ENCODE results near the gene COPS7A. TPM values are rescaled to one million over a fixed set of nuclear protein-coding genes. Genes with fewer than 3 reads are reported as not detected.
A peak's percentile ranks its signal among the peaks of the same experiment; 100 is the strongest.
"Not testable (repeated sequence)": the region's sequence is repeated elsewhere in the genome, so short reads cannot be mapped to it uniquely, and the experiment has no call there.

COPS7A gene
- total RNA-seq, 1 experiment from 2014 or later, result 39.2 TPM

- Histone ChIP-seq H3K79me2 (ENCODE audit: low read length) (no peaks in the 10 kb centered on the region), H3K36me3 (ENCODE audit: insufficient read depth, low read length) (peaks cover 2% of the 10 kb centered on the region; the same call in 1 of the 2 replicates), H3K27me3 (ENCODE audit: low read length) (no peaks in the 10 kb centered on the region), H3K9ac (ENCODE audit: low read length) (no peak overlapping the region), H3K4me2 (ENCODE audit: low read depth, low read length, poor library complexity, severe bottlenecking) (no peak overlapping the region), H2AFZ (ENCODE audit: low read length) (no peak overlapping the region), H3K9me2 (replicated peaks; ENCODE audit: insufficient read depth, low read length) (no peaks in the 10 kb centered on the region), H3K27ac (ENCODE audit: low read length) (no peak overlapping the region), H3K4me3 (ENCODE audit: low read length) (no peak overlapping the region), H3K4me1 (ENCODE audit: low read length) (peaks cover 22% of the 10 kb centered on the region), H4K20me1 (ENCODE audit: insufficient read depth, low read depth, low read length) (0 out of 2 replicates have a peak, but pooled peaks cover 4% of the 10 kb centered on the region), H3K9me3 (ENCODE audit: low read length) (no peaks in the 10 kb centered on the region)
- no peak for DNase-seq
These were observed 10.9 kb downstream of the COPS7A start for GRCh38 chr12:6734506-6735387.

- no peaks in the 10 kb centered on the region for H3K36me3 ChIP-seq (ENCODE audit: insufficient read depth, low read length)
- peaks cover 14% of the 10 kb centered on the region for H3K4me1 ChIP-seq (ENCODE audit: low read length)
- 0 out of 2 replicates have a peak, but pooled peaks cover 4% of the 10 kb centered on the region for H4K20me1 ChIP-seq (ENCODE audit: insufficient read depth, low read depth, low read length)
- no peak overlapping the region; the same call in 1 of the 2 replicates for H3K9ac ChIP-seq (ENCODE audit: low read length)
- H3K27me3 ChIP-seq (ENCODE audit: low read length), result no peaks in the 10 kb centered on the region
- H3K4me2 ChIP-seq (ENCODE audit: low read depth, low read length, poor library complexity, severe bottlenecking), result no peak overlapping the region
- H3K27ac ChIP-seq (ENCODE audit: low read length), result no peak overlapping the region
- no peak overlapping the region for H2AFZ ChIP-seq (ENCODE audit: low read length)
- H3K9me3 ChIP-seq (ENCODE audit: low read length), result no peaks in the 10 kb centered on the region
- no peak overlapping the region for H3K4me3 ChIP-seq (ENCODE audit: low read length)
- H3K79me2 ChIP-seq (ENCODE audit: low read length), result no peaks in the 10 kb centered on the region
- H3K9me2 ChIP-seq (replicated peaks; ENCODE audit: insufficient read depth, low read length), result no peaks in the 10 kb centered on the region
- DNase-seq, result peak; percentile 67
These were observed 11.8 kb downstream of the COPS7A start for GRCh38 chr12:6735448-6736191.

- no peaks in the 10 kb centered on the region for H3K9me2 ChIP-seq (replicated peaks; ENCODE audit: insufficient read depth, low read length)
- H3K27ac ChIP-seq (ENCODE audit: low read length), result no peak overlapping the region
- H3K27me3 ChIP-seq (ENCODE audit: low read length), result no peaks in the 10 kb centered on the region
- H3K4me3 ChIP-seq (ENCODE audit: low read length), result no peak overlapping the region
- DNase-seq, result no peak
- no peaks in the 10 kb centered on the region for H3K79me2 ChIP-seq (ENCODE audit: low read length)
- H3K36me3 ChIP-seq (ENCODE audit: insufficient read depth, low read length), result no peaks in the 10 kb centered on the region
- H2AFZ ChIP-seq (ENCODE audit: low read length), result no peak overlapping the region
- peaks cover 10% of the 10 kb centered on the region for H3K4me1 ChIP-seq (ENCODE audit: low read length)
- H3K9me3 ChIP-seq (ENCODE audit: low read length), result no peaks in the 10 kb centered on the region
- no peak overlapping the region for H3K9ac ChIP-seq (ENCODE audit: low read length)
- H4K20me1 ChIP-seq (ENCODE audit: insufficient read depth, low read depth, low read length), result 0 out of 2 replicates have a peak, but pooled peaks cover 4% of the 10 kb centered on the region
- H3K4me2 ChIP-seq (ENCODE audit: low read depth, low read length, poor library complexity, severe bottlenecking), result no peak overlapping the region
These were observed 12.9 kb downstream of the COPS7A start for GRCh38 chr12:6736754-6737153.

- H2AFZ ChIP-seq (ENCODE audit: low read length); H3K79me2 ChIP-seq (ENCODE audit: low read length); H3K36me3 ChIP-seq (ENCODE audit: insufficient read depth, low read length); H3K9me2 ChIP-seq (replicated peaks; ENCODE audit: insufficient read depth, low read length); H3K27me3 ChIP-seq (ENCODE audit: low read length); H3K27ac ChIP-seq (ENCODE audit: low read length); H4K20me1 ChIP-seq (ENCODE audit: insufficient read depth, low read depth, low read length); H3K4me2 ChIP-seq (ENCODE audit: low read depth, low read length, poor library complexity, severe bottlenecking); H3K9me3 ChIP-seq (ENCODE audit: low read length); H3K4me3 ChIP-seq (ENCODE audit: low read length); H3K9ac ChIP-seq (ENCODE audit: low read length); DNase-seq: not testable (repeated sequence)
- H3K4me1 ChIP-seq (ENCODE audit: low read length), result peaks cover 11% of the 10 kb centered on the region
These were observed 18.2 kb downstream of the COPS7A start for GRCh38 chr12:6742080-6742479.

- DNase-seq, result no peak
- Histone ChIP-seq H3K79me2 (ENCODE audit: low read length) (no peaks in the 10 kb centered on the region), H3K4me3 (ENCODE audit: low read length) (no peak overlapping the region), H3K36me3 (ENCODE audit: insufficient read depth, low read length) (peaks cover 3% of the 10 kb centered on the region; the same call in 1 of the 2 replicates), H3K27ac (ENCODE audit: low read length) (no peak overlapping the region), H4K20me1 (ENCODE audit: insufficient read depth, low read depth, low read length) (no peaks in the 10 kb centered on the region), H3K27me3 (ENCODE audit: low read length) (no peaks in the 10 kb centered on the region; the same call in 1 of the 2 replicates), H3K9me2 (replicated peaks; ENCODE audit: insufficient read depth, low read length) (no peaks in the 10 kb centered on the region), H2AFZ (ENCODE audit: low read length) (no peak overlapping the region), H3K4me2 (ENCODE audit: low read depth, low read length, poor library complexity, severe bottlenecking) (no peak overlapping the region), H3K9ac (ENCODE audit: low read length) (no peak overlapping the region), H3K9me3 (ENCODE audit: low read length) (no peaks in the 10 kb centered on the region), H3K4me1 (ENCODE audit: low read length) (peaks cover 11% of the 10 kb centered on the region)
These were observed 19.0 kb downstream of the COPS7A start for GRCh38 chr12:6742834-6743233.

GRCh38 chr12:6743300-6743699 lies 19.5 kb downstream of the COPS7A start:
- not testable (repeated sequence) for DNase-seq; H3K36me3 ChIP-seq (ENCODE audit: insufficient read depth, low read length); H3K9me3 ChIP-seq (ENCODE audit: low read length); H3K4me2 ChIP-seq (ENCODE audit: low read depth, low read length, poor library complexity, severe bottlenecking); H3K27me3 ChIP-seq (ENCODE audit: low read length); H3K9me2 ChIP-seq (replicated peaks; ENCODE audit: insufficient read depth, low read length); H3K79me2 ChIP-seq (ENCODE audit: low read length); H3K27ac ChIP-seq (ENCODE audit: low read length); H3K9ac ChIP-seq (ENCODE audit: low read length); H4K20me1 ChIP-seq (ENCODE audit: insufficient read depth, low read depth, low read length); H2AFZ ChIP-seq (ENCODE audit: low read length); H3K4me3 ChIP-seq (ENCODE audit: low read length)
- peaks cover 11% of the 10 kb centered on the region for H3K4me1 ChIP-seq (ENCODE audit: low read length)

- Histone ChIP-seq H3K4me3 (ENCODE audit: low read length) (no peak overlapping the region), H3K9me3 (ENCODE audit: low read length) (no peaks in the 10 kb centered on the region), H4K20me1 (ENCODE audit: insufficient read depth, low read depth, low read length) (no peaks in the 10 kb centered on the region), H3K9me2 (replicated peaks; ENCODE audit: insufficient read depth, low read length) (no peaks in the 10 kb centered on the region), H3K9ac (ENCODE audit: low read length) (no peak overlapping the region), H3K36me3 (ENCODE audit: insufficient read depth, low read length) (peaks cover 13% of the 10 kb centered on the region), H2AFZ (ENCODE audit: low read length) (no peak overlapping the region), H3K4me2 (ENCODE audit: low read depth, low read length, poor library complexity, severe bottlenecking) (no peak overlapping the region), H3K27ac (ENCODE audit: low read length) (peak overlapping the region; percentile 28), H3K27me3 (ENCODE audit: low read length) (no peaks in the 10 kb centered on the region; the same call in 1 of the 2 replicates), H3K79me2 (ENCODE audit: low read length) (no peaks in the 10 kb centered on the region), H3K4me1 (ENCODE audit: low read length) (peaks cover 11% of the 10 kb centered on the region)
- peak; percentile 78 for DNase-seq
These were observed 22.1 kb downstream of the COPS7A start for GRCh38 chr12:6745741-6746525.

Measured in Karpas-422 (cell line).